Prostate gland (tissue), 2 donors: ENCODE measurements around the gene ITGA11. TPM values are rescaled to one million over a fixed set of nuclear protein-coding genes. Genes with fewer than 3 reads are reported as not detected.

Experiments used
- DNase-seq: peaks from one replicate; pipeline ENCODE4 v3.0.0-alpha.2; 2019; ENCODE audit warnings: low spot score
- H3K27ac ChIP-seq, 2 donors: fragments of 200-600 bp; sonication (generic); 2 replicates each; pipeline ENCODE4 v1.5.1; 2017 to 2019
- H3K27me3 ChIP-seq: fragments of 200-600 bp; sonication (generic); replicated peaks from 2 replicates; pipeline ENCODE4 v1.5.1; 2019; ENCODE audit not compliant: insufficient read depth
- H3K36me3 ChIP-seq, 2 donors: fragments of 200-600 bp; sonication (generic); 1 replicate in 1 of 2; 2 replicates in 1 of 2; pipeline versions ENCODE4 v1.5.1 to v1.8.1; 2017 to 2019
- H3K4me1 ChIP-seq: fragments of 200-600 bp; sonication (generic); replicated peaks from 2 replicates; pipeline ENCODE4 v1.5.1; 2019
- H3K4me3 ChIP-seq, 2 donors: fragments of 200-600 bp; sonication (generic); 2 replicates each; pipeline ENCODE4 v1.5.1; 2017 to 2019
- H3K9me3 ChIP-seq: fragments of 200-600 bp; sonication (generic); 2 replicates; pipeline ENCODE4 v1.5.1; 2017
- POLR2A ChIP-seq: fragments of 450-650 bp; IDR thresholded peaks from one replicate; pipeline ENCODE4 v1.6.1; 2016; ENCODE audit warnings: antibody characterized with exemption, mild to moderate bottlenecking
- POLR2AphosphoS5 ChIP-seq: sonication (generic); formaldehyde crosslinking; IDR thresholded peaks from one replicate; pipeline ENCODE4 v1.6.1; 2017; ENCODE audit warnings: antibody characterized with exemption
- WGBS: methylation state at CpG from one replicate; pipeline ENCODE4 v1.1.5; 2018; 5-methylcytosine and 5-hydroxymethylcytosine counted together
- intact Hi-C: fragments of 100-400 bp; cut with DNase I; formaldehyde crosslinking; loops from one replicate; pipeline ENCODE4 v1.14.2; 2022
- total RNA-seq, 2 donors: library from RNA; depleted of rRNA; stranded (reverse); fragments of >200 nt; gene quantifications; one replicate each; pipeline ENCODE4 v1.1.0, GENCODE V29; 2016
- TF ChIP-seq, protein P1 (sequence below), 4 experiments: fragments of 200-600 bp in 2 of 4; fragments of 450-650 bp in 2 of 4; sonication (generic) in 2 of 4; IDR thresholded peaks; 1 replicate in 3 of 4; 2 replicates in 1 of 4; pipeline ENCODE4 v1.5.1; 2016 to 2019; ENCODE audit warnings: antibody characterized with exemption in 4 of 4, mild to moderate bottlenecking in 2 of 4, moderate library complexity in 2 of 4

ITGA11 gene
- total RNA-seq, 2 donors from 2014 or later: 2.0 to 11.0 TPM

DNA sequence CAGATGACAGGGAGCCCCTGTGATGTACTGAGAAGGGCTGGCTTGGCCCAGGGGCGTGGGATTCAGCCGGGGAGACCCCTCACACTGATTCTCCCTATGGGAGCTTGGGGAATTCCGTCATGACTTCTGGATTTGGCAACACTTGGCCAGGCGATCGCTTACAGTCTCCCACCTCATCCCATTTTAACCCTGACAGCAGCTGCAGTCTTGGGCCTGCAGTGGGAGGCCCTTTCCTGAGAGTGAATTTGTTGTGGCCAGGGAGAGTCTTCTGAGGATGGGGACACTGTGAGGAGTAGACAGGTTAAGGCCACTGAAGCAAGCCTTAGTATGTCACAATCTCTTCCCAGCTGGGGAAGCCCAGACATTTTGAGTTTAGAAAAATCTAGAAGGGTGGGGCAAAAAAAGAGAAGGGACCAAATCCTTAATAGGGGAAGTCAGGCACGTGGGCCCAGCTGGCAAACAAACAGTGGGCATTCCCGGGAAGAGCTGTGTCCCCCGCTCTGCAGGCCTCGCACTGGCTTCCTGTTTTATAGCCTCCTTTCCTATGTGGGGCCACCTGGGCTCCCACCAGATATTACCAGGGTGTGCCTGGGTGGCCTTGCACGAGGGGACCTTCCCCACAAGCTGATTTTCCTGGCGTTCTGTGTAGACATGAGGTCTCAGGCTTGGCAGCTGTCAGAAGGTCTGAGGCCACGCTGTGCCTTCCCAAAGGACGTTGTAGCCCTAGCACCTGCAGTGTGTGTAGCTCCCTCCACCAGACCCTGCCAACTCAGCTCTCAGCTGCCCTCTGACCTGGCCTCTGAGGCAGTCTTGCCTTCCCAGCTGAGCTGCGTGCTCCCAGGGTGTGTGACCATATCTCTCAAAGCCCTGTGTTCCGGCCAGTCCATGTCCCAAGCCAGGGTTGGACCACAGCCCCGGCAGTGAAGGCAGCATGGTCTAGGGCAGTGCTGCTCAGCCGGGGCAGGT lies 89.9 kb downstream of the ITGA11 start:
- WGBS: 48% methylated on average over 17 of the region's 17 CpGs
- intact Hi-C loops: no loop called here
- no peaks in the 10 kb centered on the region for H3K36me3 ChIP-seq
- no peaks in the 10 kb centered on the region for H3K9me3 ChIP-seq
- peaks cover 26% of the 10 kb centered on the region for H3K4me1 ChIP-seq
- H3K27me3 ChIP-seq: no peaks in the 10 kb centered on the region
- peak overlapping the region; percentile 72 to 81 for H3K27ac ChIP-seq
- no peak for DNase-seq
- H3K4me3 ChIP-seq: no peak overlapping the region
- TF ChIP-seq POLR2A (no peak), POLR2AphosphoS5 (no peak)
- TF ChIP-seq, protein P1, sequence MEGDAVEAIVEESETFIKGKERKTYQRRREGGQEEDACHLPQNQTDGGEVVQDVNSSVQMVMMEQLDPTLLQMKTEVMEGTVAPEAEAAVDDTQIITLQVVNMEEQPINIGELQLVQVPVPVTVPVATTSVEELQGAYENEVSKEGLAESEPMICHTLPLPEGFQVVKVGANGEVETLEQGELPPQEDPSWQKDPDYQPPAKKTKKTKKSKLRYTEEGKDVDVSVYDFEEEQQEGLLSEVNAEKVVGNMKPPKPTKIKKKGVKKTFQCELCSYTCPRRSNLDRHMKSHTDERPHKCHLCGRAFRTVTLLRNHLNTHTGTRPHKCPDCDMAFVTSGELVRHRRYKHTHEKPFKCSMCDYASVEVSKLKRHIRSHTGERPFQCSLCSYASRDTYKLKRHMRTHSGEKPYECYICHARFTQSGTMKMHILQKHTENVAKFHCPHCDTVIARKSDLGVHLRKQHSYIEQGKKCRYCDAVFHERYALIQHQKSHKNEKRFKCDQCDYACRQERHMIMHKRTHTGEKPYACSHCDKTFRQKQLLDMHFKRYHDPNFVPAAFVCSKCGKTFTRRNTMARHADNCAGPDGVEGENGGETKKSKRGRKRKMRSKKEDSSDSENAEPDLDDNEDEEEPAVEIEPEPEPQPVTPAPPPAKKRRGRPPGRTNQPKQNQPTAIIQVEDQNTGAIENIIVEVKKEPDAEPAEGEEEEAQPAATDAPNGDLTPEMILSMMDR (IDR thresholded peaks at IDR 0.05): no peak

DNA sequence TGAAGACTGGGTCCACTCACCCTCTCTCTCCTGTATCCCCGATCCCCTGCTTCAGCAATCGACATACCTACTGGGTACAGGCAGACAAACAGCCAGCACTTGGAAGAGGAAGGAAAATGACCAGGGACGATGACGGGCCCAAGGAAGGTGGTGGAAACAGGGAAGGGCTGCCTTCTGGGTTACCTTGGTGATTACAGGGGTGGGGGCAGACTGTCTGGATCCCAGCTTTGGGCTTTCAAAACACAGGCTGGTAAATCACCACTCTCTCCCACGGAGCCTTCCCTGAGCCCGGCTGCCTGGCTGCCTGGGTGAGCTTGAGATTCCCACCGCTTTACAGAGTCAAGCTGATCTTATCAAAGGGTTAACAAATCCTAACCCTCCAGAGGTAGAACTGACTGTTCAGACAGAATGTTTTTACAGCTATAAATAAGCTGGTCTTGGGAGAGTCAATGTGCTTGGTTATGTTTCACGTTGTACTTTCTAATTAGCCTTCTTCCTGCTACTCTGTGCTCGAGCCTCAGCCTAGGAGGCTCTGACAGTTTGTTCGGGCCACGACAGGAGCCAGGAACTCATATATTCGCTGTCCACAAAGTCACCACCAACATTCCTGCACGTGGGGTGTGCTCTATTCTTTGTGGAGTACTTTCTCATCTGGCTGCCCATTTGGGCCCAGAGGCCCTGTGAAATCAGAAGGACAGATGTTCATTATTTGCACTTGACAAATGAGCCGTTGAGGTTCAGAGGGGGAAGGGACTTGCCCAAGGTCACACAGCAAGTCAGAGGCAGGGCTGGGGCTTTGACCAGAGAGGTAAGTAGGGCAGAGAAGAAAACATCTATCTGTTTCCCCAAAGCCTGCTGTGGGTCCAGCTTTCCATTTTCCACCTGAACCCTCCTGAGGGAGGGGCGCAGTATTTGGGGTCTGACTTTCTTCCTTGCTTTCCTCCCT lies 91.0 kb downstream of the ITGA11 start:
- 27% methylated on average over 15 of the region's 15 CpGs for WGBS
- Histone ChIP-seq H3K36me3 (no peaks in the 10 kb centered on the region), H3K27me3 (no peaks in the 10 kb centered on the region), H3K4me3 (no peak overlapping the region), H3K27ac (peak overlapping the region; percentile 72 to 81), H3K4me1 (peaks cover 26% of the 10 kb centered on the region), H3K9me3 (no peaks in the 10 kb centered on the region)
- DNase-seq: peak; percentile 25
- intact Hi-C loops: no loop called here
- TF ChIP-seq POLR2A (no peak), POLR2AphosphoS5 (peak; percentile 75)
- TF ChIP-seq, protein P1 (IDR thresholded peaks at IDR 0.05): no peak

DNA sequence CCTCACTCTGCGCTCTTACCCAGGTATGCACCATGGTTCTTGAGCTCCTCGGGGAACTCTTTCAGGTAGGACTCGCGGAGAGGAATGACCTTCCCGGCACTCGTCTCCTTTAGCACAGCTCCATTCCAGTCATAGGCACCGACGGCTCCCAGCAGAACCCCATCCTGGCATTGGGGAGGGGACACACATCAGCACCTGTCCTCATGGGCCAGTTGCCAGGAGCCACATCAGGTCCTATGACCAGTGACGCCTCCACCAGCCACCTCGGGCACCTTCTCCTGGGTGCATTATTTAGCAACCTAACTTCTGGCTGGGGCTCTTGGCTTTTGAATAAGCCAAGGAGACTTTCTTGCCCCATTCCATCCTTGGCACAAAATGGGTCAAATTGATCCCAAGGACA lies 92.5 kb downstream of the ITGA11 start:
- no peak for DNase-seq
- no peak for TF ChIP-seq POLR2A
- TF ChIP-seq, protein P1 (IDR thresholded peaks at IDR 0.05): no peak
- TF ChIP-seq POLR2AphosphoS5: no peak
- Histone ChIP-seq H3K9me3 (no peaks in the 10 kb centered on the region), H3K4me3 (no peak overlapping the region), H3K27ac (peak overlapping the region; percentile 72 to 81), H3K4me1 (peaks cover 32% of the 10 kb centered on the region), H3K27me3 (no peaks in the 10 kb centered on the region), H3K36me3 (no peaks in the 10 kb centered on the region)
- intact Hi-C loops: no loop called here
- WGBS: 90% methylated on average over 10 of the region's 10 CpGs

DNA sequence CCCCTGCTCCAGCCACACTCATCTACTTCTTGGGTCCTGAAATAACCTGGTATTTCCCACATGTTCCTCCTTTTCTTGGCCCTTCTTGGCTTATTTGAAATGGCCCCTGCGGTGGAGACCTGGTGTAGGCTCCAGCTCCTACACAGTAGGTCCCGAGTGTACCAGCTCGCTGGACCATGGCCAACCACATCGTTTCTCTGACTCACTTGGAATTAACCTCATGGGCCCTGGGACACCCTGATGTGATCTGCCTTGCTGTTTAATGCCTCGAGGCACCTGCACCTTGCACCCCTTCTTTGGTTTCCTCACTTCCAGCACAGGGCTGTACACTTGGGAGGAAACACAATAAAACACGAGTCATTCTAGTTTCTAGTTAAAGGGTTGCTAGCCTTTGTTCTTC lies 94.1 kb downstream of the ITGA11 start:
- 31% methylated on average over 6 of the region's 6 CpGs for WGBS
- intact Hi-C loops: no loop called here
- no peaks in the 10 kb centered on the region for H3K9me3 ChIP-seq
- TF ChIP-seq POLR2AphosphoS5 (no peak), POLR2A (no peak)
- TF ChIP-seq, protein P1 (IDR thresholded peaks at IDR 0.05): no peak
- H3K27ac ChIP-seq: peak overlapping the region in 1 of 2 donors; percentile 25
- H3K4me1 ChIP-seq: peaks cover 29% of the 10 kb centered on the region
- no peaks in the 10 kb centered on the region for H3K36me3 ChIP-seq
- no peak for DNase-seq
- H3K4me3 ChIP-seq: no peak overlapping the region
- no peaks in the 10 kb centered on the region for H3K27me3 ChIP-seq
